22Rv1 (cell line): ENCODE measurements around the gene PKNOX2.

Source experiments
- CTCF ChIP-seq: fragments of 450-650 bp; IDR thresholded peaks from 2 replicates; pipeline ENCODE4 v1.5.1; 2017; ENCODE audit warnings: mild to moderate bottlenecking
- ZFX ChIP-seq: fragments of 450-650 bp; IDR thresholded peaks from 2 replicates; pipeline ENCODE4 v1.6.1; 2017; ENCODE audit warnings: antibody characterized with exemption, borderline replicate concordance

GRCh38 chr11:125245299-125245698 is 80.7 kb downstream of the PKNOX2 start:
- TF ChIP-seq CTCF (no peak), ZFX (no peak)
